Stomach (tissue), 4 donors: ENCODE results near the gene DNAH6.
"Not testable (repeated sequence)": the region's sequence is repeated elsewhere in the genome, so short reads cannot be mapped to it uniquely, and the experiment has no call there.

Experiments
- EP300 ChIP-seq: sonication (generic); formaldehyde crosslinking; IDR thresholded peaks from one replicate; pipeline ENCODE4 v1.6.1; 2017; ENCODE audit warnings: antibody characterized with exemption
- POLR2AphosphoS5 ChIP-seq, 3 donors: sonication (generic); formaldehyde crosslinking; IDR thresholded peaks; one replicate each; pipeline ENCODE4 v1.6.1; 2016; ENCODE audit warnings: antibody characterized with exemption in 3 of 3
- TF ChIP-seq, protein P1 (sequence below), 7 experiments: fragments of 450-650 bp in 4 of 7; fragments of 200-600 bp in 3 of 7; sonication (generic) in 3 of 7; IDR thresholded peaks; one replicate each; pipeline ENCODE4 v1.5.1; 2016 to 2019; ENCODE audit warnings: antibody characterized with exemption in 7 of 7, control low read depth in 2 of 7, mild to moderate bottlenecking in 1 of 7

DNA sequence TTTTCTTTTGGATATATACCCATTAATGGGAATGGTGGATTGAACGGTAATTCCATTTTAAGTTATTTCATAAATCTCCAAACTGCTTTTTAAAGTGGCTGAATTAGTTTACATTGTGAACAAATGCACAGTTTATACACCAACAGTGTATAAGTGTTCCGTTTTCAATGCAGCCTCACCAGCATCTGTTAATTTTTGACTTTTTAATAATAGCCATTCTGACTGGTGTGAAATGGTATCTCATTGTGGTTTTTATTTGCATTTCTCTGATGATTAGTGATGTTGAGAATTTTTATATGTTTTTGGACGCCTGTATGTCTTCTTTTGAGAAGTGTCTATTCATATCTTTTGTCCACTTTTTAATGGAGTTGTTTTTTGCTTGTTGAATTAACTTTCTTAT is 257.3 kb downstream of the DNAH6 start:
- not testable (repeated sequence) for TF ChIP-seq EP300; POLR2AphosphoS5 (IDR thresholded peaks at IDR 0.05)
- TF ChIP-seq, protein P1, sequence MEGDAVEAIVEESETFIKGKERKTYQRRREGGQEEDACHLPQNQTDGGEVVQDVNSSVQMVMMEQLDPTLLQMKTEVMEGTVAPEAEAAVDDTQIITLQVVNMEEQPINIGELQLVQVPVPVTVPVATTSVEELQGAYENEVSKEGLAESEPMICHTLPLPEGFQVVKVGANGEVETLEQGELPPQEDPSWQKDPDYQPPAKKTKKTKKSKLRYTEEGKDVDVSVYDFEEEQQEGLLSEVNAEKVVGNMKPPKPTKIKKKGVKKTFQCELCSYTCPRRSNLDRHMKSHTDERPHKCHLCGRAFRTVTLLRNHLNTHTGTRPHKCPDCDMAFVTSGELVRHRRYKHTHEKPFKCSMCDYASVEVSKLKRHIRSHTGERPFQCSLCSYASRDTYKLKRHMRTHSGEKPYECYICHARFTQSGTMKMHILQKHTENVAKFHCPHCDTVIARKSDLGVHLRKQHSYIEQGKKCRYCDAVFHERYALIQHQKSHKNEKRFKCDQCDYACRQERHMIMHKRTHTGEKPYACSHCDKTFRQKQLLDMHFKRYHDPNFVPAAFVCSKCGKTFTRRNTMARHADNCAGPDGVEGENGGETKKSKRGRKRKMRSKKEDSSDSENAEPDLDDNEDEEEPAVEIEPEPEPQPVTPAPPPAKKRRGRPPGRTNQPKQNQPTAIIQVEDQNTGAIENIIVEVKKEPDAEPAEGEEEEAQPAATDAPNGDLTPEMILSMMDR (IDR thresholded peaks at IDR 0.05), result not testable (repeated sequence)
